NT2/D1 (cell line): ENCODE measurements around the gene TUBB4B.

Experiments used
- DNase-seq: peaks from one replicate; pipeline ENCODE4 v3.0.0-alpha.2; 2011; ENCODE audit warnings: low read depth, low spot score
- H3K27me3 ChIP-seq: 2 replicates; pipeline ENCODE4 v1.6.0; 2011; ENCODE audit warnings: mild to moderate bottlenecking; ENCODE audit not compliant: insufficient read length, insufficient read depth
- H3K36me3 ChIP-seq: 2 replicates; pipeline ENCODE4 v1.6.1; 2011; ENCODE audit warnings: mild to moderate bottlenecking, low read length, mixed read lengths; ENCODE audit not compliant: insufficient read depth, insufficient read length
- H3K4me1 ChIP-seq: 2 replicates; pipeline ENCODE4 v1.5.1; 2011; ENCODE audit not compliant: insufficient read depth, insufficient read length
- H3K4me3 ChIP-seq: 2 replicates; pipeline ENCODE4 v1.5.1; 2011; ENCODE audit warnings: low read depth; ENCODE audit not compliant: insufficient read length
- H3K9ac ChIP-seq: 2 replicates; pipeline ENCODE4 v1.6.0; 2011; ENCODE audit warnings: low read depth; ENCODE audit not compliant: insufficient read length
- H3K9me3 ChIP-seq: 2 replicates; pipeline ENCODE4 v1.5.1; 2011; ENCODE audit warnings: mild to moderate bottlenecking, low read length; ENCODE audit not compliant: insufficient read depth
- SUZ12 ChIP-seq: IDR thresholded peaks from 2 replicates; pipeline ENCODE4 v1.6.1; 2011; ENCODE audit not compliant: insufficient read length, insufficient read depth; ENCODE audit errors: extremely low read depth
- YY1 ChIP-seq: IDR thresholded peaks from 2 replicates; pipeline ENCODE4 v1.6.1; 2011; ENCODE audit not compliant: insufficient read length, insufficient read depth
- ZNF274 ChIP-seq: IDR thresholded peaks from 2 replicates; pipeline ENCODE4 v1.6.1; 2011; ENCODE audit warnings: mild to moderate bottlenecking, low read depth, low read length

The TUBB4B gene

GRCh38 chr9:137240841-137241489 lies at the start of gene TUBB4B:
Gene TUBB4B (plus strand): TSS chr9:137241287. CDS start chr9:137241361, 74 bp downstream.
- Histone ChIP-seq H3K9ac (peak within 1 kb of the TSS; percentile 97), H3K4me1 (peaks cover 52% of the 10 kb centered on the region), H3K36me3 (peaks cover 36% of the 10 kb centered on the region), H3K4me3 (peak within 1 kb of the TSS; percentile 91), H3K27me3 (peaks cover 3% of the 10 kb centered on the region), H3K9me3 (no peaks in the 10 kb centered on the region)
- no peak for TF ChIP-seq SUZ12
- TF ChIP-seq YY1: no peak
- TF ChIP-seq ZNF274: no peak
- DNase-seq: peak; percentile 99

- peaks cover 42% of the 10 kb centered on the region for H3K4me1 ChIP-seq
- no peak overlapping the region for H3K4me3 ChIP-seq
- peaks cover 67% of the 10 kb centered on the region for H3K36me3 ChIP-seq
- no peaks in the 10 kb centered on the region for H3K9me3 ChIP-seq
- no peak for TF ChIP-seq SUZ12
- no peak for TF ChIP-seq YY1
- no peak for TF ChIP-seq ZNF274
- H3K9ac ChIP-seq: no peak overlapping the region
- no peaks in the 10 kb centered on the region for H3K27me3 ChIP-seq
- DNase-seq: no peak
Measured at GRCh38 chr9:137191691-137192447, 49.2 kb upstream of the TUBB4B start.

GRCh38 chr9:137192448-137192780 lies 48.7 kb upstream of the TUBB4B start:
- no peak for DNase-seq
- no peaks in the 10 kb centered on the region for H3K9me3 ChIP-seq
- H3K27me3 ChIP-seq: no peaks in the 10 kb centered on the region
- no peak overlapping the region for H3K4me3 ChIP-seq
- H3K9ac ChIP-seq: peak overlapping the region; percentile 42
- peaks cover 64% of the 10 kb centered on the region for H3K36me3 ChIP-seq
- peaks cover 38% of the 10 kb centered on the region for H3K4me1 ChIP-seq
- no peak for TF ChIP-seq YY1
- no peak for TF ChIP-seq SUZ12
- TF ChIP-seq ZNF274: no peak

- TF ChIP-seq SUZ12 (no peak), ZNF274 (no peak), YY1 (no peak)
- peak overlapping the region; percentile 42 for H3K9ac ChIP-seq
- H3K9me3 ChIP-seq: no peaks in the 10 kb centered on the region
- no peaks in the 10 kb centered on the region for H3K27me3 ChIP-seq
- H3K36me3 ChIP-seq: peaks cover 65% of the 10 kb centered on the region
- H3K4me1 ChIP-seq: peaks cover 35% of the 10 kb centered on the region
- DNase-seq: no peak
- no peak overlapping the region for H3K4me3 ChIP-seq
Measured at GRCh38 chr9:137192859-137193258, 48.2 kb upstream of the TUBB4B start.

DNA sequence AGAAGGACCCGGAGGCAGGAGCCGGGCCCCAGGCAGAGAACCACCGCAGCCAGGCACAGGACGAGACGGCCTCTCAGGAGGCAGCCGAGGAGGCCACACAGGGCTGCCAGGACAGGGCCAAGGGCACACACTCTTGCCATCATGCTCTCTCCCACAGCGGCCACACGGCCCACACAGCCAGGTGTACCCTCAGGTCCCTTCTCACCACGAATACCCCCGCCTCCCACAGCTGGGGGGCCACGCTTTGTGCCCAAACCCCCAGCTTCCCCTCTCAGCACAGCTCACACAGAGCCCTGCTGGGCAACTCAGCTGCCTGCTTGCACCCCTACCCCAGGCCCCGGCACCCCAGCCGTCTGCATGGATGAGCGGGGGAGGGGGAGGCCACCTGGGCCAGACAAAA lies 47.3 kb upstream of the TUBB4B start:
- DNase-seq: no peak
- Histone ChIP-seq H3K9ac (peak overlapping the region; percentile 61), H3K9me3 (no peaks in the 10 kb centered on the region), H3K36me3 (peaks cover 69% of the 10 kb centered on the region), H3K27me3 (no peaks in the 10 kb centered on the region), H3K4me3 (no peak overlapping the region), H3K4me1 (peaks cover 37% of the 10 kb centered on the region)
- no peak for TF ChIP-seq ZNF274
- no peak for TF ChIP-seq SUZ12
- TF ChIP-seq YY1: no peak

- H3K4me3 ChIP-seq: no peak overlapping the region
- no peaks in the 10 kb centered on the region for H3K9me3 ChIP-seq
- TF ChIP-seq YY1: no peak
- no peak for TF ChIP-seq SUZ12
- no peak for TF ChIP-seq ZNF274
- no peaks in the 10 kb centered on the region for H3K27me3 ChIP-seq
- no peak for DNase-seq
- H3K9ac ChIP-seq: peak overlapping the region; percentile 61
- H3K36me3 ChIP-seq: peaks cover 68% of the 10 kb centered on the region
- peaks cover 41% of the 10 kb centered on the region for H3K4me1 ChIP-seq
Measured at GRCh38 chr9:137194388-137194787, 46.7 kb upstream of the TUBB4B start.

DNA sequence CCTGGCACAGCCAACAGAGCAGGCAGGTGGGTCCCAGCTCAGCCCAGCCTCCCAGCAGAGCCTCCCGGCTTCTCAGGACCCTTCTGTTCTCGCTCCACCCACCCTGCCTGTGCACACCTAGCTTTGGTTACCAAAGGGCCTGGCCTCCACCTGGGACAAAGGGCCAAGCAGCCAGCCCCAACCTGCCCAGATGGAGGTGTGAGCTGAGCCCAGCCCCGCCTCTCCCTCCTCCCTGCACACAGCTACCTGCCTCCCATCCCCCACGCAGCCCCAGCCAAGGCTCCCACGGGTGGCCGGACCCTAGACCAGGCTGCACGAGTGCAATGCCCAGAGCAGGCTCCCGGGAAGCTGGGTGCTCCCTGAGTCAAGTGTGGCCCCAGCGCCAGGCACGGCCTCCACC lies 46.2 kb upstream of the TUBB4B start:
- H3K9me3 ChIP-seq: no peaks in the 10 kb centered on the region
- TF ChIP-seq ZNF274 (no peak), YY1 (no peak), SUZ12 (no peak)
- no peak for DNase-seq
- H3K27me3 ChIP-seq: no peaks in the 10 kb centered on the region
- H3K9ac ChIP-seq: peak overlapping the region; percentile 61
- H3K36me3 ChIP-seq: peaks cover 63% of the 10 kb centered on the region
- no peak overlapping the region for H3K4me3 ChIP-seq
- H3K4me1 ChIP-seq: peaks cover 37% of the 10 kb centered on the region
